DND-41 (cell line): ENCODE measurements around the gene FAM193A.

Source experiments
- ATAC-seq: fragments of 200-7000 bp; cut with Tn5 transposase; 3 replicates; pipeline ENCODE4 v1.9.1; 2021; ENCODE audit warnings: low read depth; ENCODE audit not compliant: insufficient read depth
- DNase-seq: peaks from one replicate; pipeline ENCODE4 v3.0.0-alpha.2; 2020
- H2AFZ ChIP-seq: 2 replicates; pipeline ENCODE4 v1.6.0; 2012; ENCODE audit warnings: low read depth, low read length
- H3K27ac ChIP-seq: 2 replicates; pipeline ENCODE4 v1.5.1; 2012; ENCODE audit warnings: low read length, inconsistent platforms
- H3K27me3 ChIP-seq: fragments of 200-600 bp; sonication (generic); 2 replicates; pipeline ENCODE4 v1.6.0; 2012; ENCODE audit warnings: low read length, mild to moderate bottlenecking, inconsistent platforms; ENCODE audit not compliant: insufficient read depth, poor library complexity
- H3K36me3 ChIP-seq: 2 replicates; pipeline ENCODE4 v1.5.1; 2012; ENCODE audit warnings: low read length, inconsistent platforms; ENCODE audit not compliant: insufficient read depth
- H3K4me1 ChIP-seq: 2 replicates; pipeline ENCODE4 v1.5.1; 2012; ENCODE audit warnings: mild to moderate bottlenecking, low read length; ENCODE audit not compliant: insufficient read depth
- H3K4me2 ChIP-seq: 2 replicates; pipeline ENCODE4 v1.6.0; 2012; ENCODE audit warnings: mild to moderate bottlenecking, moderate library complexity, low read length, inconsistent platforms; ENCODE audit not compliant: insufficient read depth
- H3K4me3 ChIP-seq, 2 experiments: fragments of 200-600 bp in 1 of 2; shearing (Covaris generic) in 1 of 2; 2 replicates each; pipeline ENCODE4 v1.5.1; 2012 to 2016; ENCODE audit warnings: inconsistent platforms in 2 of 2, low read length in 2 of 2, mild to moderate bottlenecking in 2 of 2, low read depth in 1 of 2, moderate library complexity in 1 of 2
- H3K79me2 ChIP-seq: 2 replicates; pipeline ENCODE4 v1.6.0; 2012; ENCODE audit warnings: low read length, inconsistent platforms; ENCODE audit not compliant: insufficient read depth
- H3K9ac ChIP-seq: 2 replicates; pipeline ENCODE4 v1.6.0; 2012; ENCODE audit warnings: low read depth, mild to moderate bottlenecking, inconsistent platforms, low read length, moderate library complexity
- H3K9me3 ChIP-seq: 2 replicates; pipeline ENCODE4 v1.5.1; 2012; ENCODE audit warnings: low read length, moderate library complexity, mild to moderate bottlenecking, inconsistent platforms; ENCODE audit not compliant: insufficient read depth, severe bottlenecking
- H4K20me1 ChIP-seq: 2 replicates; pipeline ENCODE4 v1.6.0; 2012; ENCODE audit warnings: low read length; ENCODE audit not compliant: insufficient read depth
- EZH2 ChIP-seq: IDR thresholded peaks from 3 replicates; pipeline ENCODE4 v1.6.1; 2012; ENCODE audit warnings: borderline replicate concordance, low read depth, mild to moderate bottlenecking, moderate library complexity, low read length, inconsistent platforms; ENCODE audit not compliant: severe bottlenecking
- TF ChIP-seq, protein P1 (sequence below): IDR thresholded peaks from 2 replicates; pipeline ENCODE4 v1.5.1; 2012; ENCODE audit warnings: borderline replicate concordance, low read length, moderate library complexity, mild to moderate bottlenecking; ENCODE audit not compliant: poor library complexity, severe bottlenecking; ENCODE audit errors: extremely low read depth

Gene FAM193A

DNA sequence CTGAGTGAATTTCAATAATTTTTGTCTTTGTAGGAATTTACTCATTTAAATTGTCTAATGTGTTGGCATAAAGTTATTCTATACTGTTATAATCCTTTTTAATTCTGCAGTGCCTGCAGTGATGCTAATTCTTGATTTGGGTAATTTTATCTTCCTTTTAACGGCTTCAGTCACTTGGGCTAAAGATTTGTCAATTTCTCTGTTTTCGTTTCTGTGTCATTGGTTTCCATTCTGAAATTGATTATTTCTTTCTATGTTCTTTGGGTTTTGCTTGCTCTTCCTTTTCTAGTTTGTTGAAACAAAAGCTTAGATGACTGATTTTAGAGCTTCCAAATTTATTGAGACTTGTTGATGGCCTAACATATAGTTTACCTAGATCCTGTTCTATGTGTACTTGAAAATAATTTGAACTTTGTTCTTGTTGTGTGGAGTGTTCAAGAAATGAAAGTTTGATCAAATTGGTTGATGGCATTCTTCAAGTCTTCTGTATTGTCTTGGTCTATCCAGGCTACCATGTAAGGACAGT, 130.3 kb downstream of the FAM193A start:
- no peak overlapping the region for H2AFZ ChIP-seq
- ATAC-seq: no peak
- no peaks in the 10 kb centered on the region for H3K4me1 ChIP-seq
- no peak for DNase-seq
- H3K36me3 ChIP-seq: peaks cover 75% of the 10 kb centered on the region
- no peak overlapping the region for H3K4me3 ChIP-seq
- no peak for TF ChIP-seq EZH2
- TF ChIP-seq, protein P1, sequence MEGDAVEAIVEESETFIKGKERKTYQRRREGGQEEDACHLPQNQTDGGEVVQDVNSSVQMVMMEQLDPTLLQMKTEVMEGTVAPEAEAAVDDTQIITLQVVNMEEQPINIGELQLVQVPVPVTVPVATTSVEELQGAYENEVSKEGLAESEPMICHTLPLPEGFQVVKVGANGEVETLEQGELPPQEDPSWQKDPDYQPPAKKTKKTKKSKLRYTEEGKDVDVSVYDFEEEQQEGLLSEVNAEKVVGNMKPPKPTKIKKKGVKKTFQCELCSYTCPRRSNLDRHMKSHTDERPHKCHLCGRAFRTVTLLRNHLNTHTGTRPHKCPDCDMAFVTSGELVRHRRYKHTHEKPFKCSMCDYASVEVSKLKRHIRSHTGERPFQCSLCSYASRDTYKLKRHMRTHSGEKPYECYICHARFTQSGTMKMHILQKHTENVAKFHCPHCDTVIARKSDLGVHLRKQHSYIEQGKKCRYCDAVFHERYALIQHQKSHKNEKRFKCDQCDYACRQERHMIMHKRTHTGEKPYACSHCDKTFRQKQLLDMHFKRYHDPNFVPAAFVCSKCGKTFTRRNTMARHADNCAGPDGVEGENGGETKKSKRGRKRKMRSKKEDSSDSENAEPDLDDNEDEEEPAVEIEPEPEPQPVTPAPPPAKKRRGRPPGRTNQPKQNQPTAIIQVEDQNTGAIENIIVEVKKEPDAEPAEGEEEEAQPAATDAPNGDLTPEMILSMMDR: no peak
- no peaks in the 10 kb centered on the region for H3K27me3 ChIP-seq
- peaks cover 12% of the 10 kb centered on the region; the same call in 1 of the 2 replicates for H3K79me2 ChIP-seq
- H3K9me3 ChIP-seq: no peaks in the 10 kb centered on the region
- H4K20me1 ChIP-seq: peaks cover 6% of the 10 kb centered on the region; the same call in 1 of the 2 replicates
- H3K9ac ChIP-seq: no peak overlapping the region
- no peak overlapping the region for H3K4me2 ChIP-seq
- H3K27ac ChIP-seq: no peak overlapping the region

DNA sequence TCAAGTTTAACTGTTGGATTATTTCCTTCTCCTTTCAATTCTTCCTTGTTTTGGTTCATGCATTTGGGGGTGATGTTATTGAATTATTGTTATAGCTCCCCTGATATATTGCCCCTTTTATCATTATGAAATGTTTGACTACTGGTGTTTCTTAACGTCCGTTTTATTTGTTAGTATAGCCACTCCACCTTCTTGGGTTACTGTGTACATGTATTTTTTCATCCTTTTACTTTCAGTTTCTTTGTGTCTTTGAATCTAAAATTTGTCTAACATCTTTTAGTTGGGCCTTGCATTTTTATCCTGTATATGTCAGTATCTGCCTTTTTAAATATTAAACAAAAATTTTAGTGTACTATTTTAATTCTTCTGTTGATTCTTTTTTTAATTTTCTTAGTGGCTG, 131.0 kb downstream of the FAM193A start:
- TF ChIP-seq, protein P1: no peak
- no peak for TF ChIP-seq EZH2
- Histone ChIP-seq H3K27me3 (no peaks in the 10 kb centered on the region), H3K27ac (no peak overlapping the region), H3K4me1 (no peaks in the 10 kb centered on the region), H3K9ac (no peak overlapping the region), H4K20me1 (peaks cover 6% of the 10 kb centered on the region; the same call in 1 of the 2 replicates), H3K79me2 (peaks cover 12% of the 10 kb centered on the region; the same call in 1 of the 2 replicates), H3K4me3 (no peak overlapping the region), H3K9me3 (no peaks in the 10 kb centered on the region), H3K4me2 (no peak overlapping the region), H2AFZ (no peak overlapping the region), H3K36me3 (peaks cover 78% of the 10 kb centered on the region)
- ATAC-seq: no peak
- no peak for DNase-seq

DNA sequence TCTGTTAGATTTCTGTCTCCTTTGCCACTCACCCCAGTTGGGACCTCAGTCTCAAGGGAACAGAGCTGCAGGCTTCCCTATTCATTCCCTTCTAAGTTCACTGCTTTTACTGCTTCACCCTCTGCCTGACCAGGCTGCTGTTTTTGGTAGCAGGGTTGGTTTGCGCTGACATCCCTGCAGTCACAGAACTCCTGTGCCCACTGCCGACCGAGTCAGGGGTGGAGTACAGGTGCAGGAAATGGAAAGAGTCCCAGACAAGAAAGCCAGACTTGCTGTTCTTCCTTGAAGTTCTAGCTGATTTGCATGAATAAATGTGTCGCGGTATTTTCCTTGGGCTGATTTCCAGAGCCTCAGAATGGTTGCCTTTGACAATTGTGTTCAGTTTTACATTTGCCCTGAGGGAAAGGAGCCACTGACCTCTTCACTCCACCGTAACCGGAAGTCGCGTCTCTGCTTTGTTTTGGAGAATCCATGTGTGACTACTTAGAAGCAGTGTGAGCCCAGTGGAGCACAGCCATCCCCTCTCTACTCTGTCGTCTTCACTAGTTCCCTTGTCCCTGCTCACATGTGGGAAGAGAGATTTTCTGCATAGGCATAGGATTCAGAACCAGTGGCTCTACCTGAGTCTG, 134.9 kb downstream of the FAM193A start:
- no peak for DNase-seq
- no peaks in the 10 kb centered on the region for H3K27me3 ChIP-seq
- H3K4me1 ChIP-seq: no peaks in the 10 kb centered on the region
- peaks cover 14% of the 10 kb centered on the region for H3K79me2 ChIP-seq
- no peak overlapping the region for H3K4me2 ChIP-seq
- H2AFZ ChIP-seq: no peak overlapping the region
- H3K9me3 ChIP-seq: no peaks in the 10 kb centered on the region
- H3K9ac ChIP-seq: no peak overlapping the region
- H3K36me3 ChIP-seq: peaks cover 82% of the 10 kb centered on the region
- TF ChIP-seq, protein P1: no peak
- no peak for TF ChIP-seq EZH2
- H3K4me3 ChIP-seq: no peak overlapping the region
- H4K20me1 ChIP-seq: peaks cover 7% of the 10 kb centered on the region; the same call in 1 of the 2 replicates
- H3K27ac ChIP-seq: no peak overlapping the region
- ATAC-seq: no peak
